ENCODE measurements around the gene PIK3AP1.

DNA sequence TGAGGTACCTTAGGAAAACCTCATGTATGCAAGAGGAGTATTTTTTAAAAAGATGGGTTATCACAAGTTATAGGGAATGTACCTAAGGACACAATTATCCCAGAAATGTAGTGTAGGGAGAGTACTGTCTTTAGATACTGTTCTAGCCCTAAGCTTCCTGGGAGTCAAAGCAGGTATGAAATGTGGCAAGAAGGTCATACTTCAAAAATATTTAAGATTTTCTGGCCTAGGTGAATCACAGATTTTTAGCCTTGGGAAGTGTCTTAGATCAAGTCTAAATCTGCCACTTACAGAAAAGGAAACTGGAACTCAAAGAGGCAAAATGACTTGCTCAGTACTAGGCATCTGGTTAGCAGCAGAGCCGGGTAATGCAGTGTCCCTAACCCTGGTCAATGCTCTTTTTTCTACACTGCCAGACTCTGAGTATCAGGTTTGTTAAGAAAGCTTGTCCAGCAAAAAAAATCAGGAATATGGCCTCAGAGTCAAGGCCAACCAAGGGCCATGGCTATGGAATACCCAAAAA, 13.9 kb downstream of the PIK3AP1 start:
- TF ChIP-seq, protein P1, sequence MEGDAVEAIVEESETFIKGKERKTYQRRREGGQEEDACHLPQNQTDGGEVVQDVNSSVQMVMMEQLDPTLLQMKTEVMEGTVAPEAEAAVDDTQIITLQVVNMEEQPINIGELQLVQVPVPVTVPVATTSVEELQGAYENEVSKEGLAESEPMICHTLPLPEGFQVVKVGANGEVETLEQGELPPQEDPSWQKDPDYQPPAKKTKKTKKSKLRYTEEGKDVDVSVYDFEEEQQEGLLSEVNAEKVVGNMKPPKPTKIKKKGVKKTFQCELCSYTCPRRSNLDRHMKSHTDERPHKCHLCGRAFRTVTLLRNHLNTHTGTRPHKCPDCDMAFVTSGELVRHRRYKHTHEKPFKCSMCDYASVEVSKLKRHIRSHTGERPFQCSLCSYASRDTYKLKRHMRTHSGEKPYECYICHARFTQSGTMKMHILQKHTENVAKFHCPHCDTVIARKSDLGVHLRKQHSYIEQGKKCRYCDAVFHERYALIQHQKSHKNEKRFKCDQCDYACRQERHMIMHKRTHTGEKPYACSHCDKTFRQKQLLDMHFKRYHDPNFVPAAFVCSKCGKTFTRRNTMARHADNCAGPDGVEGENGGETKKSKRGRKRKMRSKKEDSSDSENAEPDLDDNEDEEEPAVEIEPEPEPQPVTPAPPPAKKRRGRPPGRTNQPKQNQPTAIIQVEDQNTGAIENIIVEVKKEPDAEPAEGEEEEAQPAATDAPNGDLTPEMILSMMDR (IDR thresholded peaks at IDR 0.05; ENCODE audit: insufficient read depth, low read depth, low read length), result no peak
- no peak for TF ChIP-seq EZH2 (IDR thresholded peaks at IDR 0.05; ENCODE audit: insufficient read depth, low read length)

Data from astrocyte (in vitro differentiated cells and primary cell).